K562 (cell line): Measurements from ENCODE around the gene EXOSC9. TPM values are rescaled to one million over a fixed set of nuclear protein-coding genes. Genes with fewer than 3 reads are reported as not detected.
A peak's percentile ranks its signal among the peaks of the same experiment; 100 is the strongest.

Source experiments
- FOXJ3 ChIP-seq: sonication (generic); formaldehyde crosslinking; IDR thresholded peaks from 2 replicates; pipeline ENCODE4 v1.4.0; 2020; ENCODE audit warnings: mild to moderate bottlenecking, missing genetic modification reagents
- FOXK2 ChIP-seq, 2 experiments: fragments of 450-650 bp; IDR thresholded peaks in 1 of 2; conservative IDR thresholded peaks in 1 of 2; 2 replicates each; pipeline ENCODE4 v1.6.1; 2016; ENCODE audit warnings: low read depth in 2 of 2, mild to moderate bottlenecking in 1 of 2
- HDAC2 ChIP-seq: fragments of 450-650 bp; IDR thresholded peaks from 2 replicates; pipeline ENCODE4 v1.6.1; 2016; ENCODE audit warnings: mild to moderate bottlenecking
- IRF2 ChIP-seq: sonication (generic); formaldehyde crosslinking; IDR thresholded peaks from 2 replicates; pipeline ENCODE4 v1.8.1; 2022; ENCODE audit warnings: mild to moderate bottlenecking, missing genetic modification reagents
- NR2F6 ChIP-seq: fragments of 450-650 bp; formaldehyde crosslinking; IDR thresholded peaks from 2 replicates; pipeline ENCODE4 v1.4.0; 2020; ENCODE audit warnings: mild to moderate bottlenecking
- SIX5 ChIP-seq, 2 experiments: IDR thresholded peaks; 2 replicates each; pipeline ENCODE4 v1.6.1; 2011; ENCODE audit warnings: low read length in 2 of 2, borderline replicate concordance in 1 of 2, low read depth in 1 of 2, mild to moderate bottlenecking in 1 of 2, moderate library complexity in 1 of 2; ENCODE audit not compliant: insufficient read depth in 1 of 2
- SOX6 ChIP-seq: fragments of 450-650 bp; IDR thresholded peaks from 2 replicates; pipeline ENCODE4 v1.6.1; 2014; ENCODE audit warnings: mild to moderate bottlenecking
- SRSF7 ChIP-seq: fragments of 200-400 bp; formaldehyde crosslinking; optimal IDR thresholded peaks from 2 replicates; pipeline ENCODE3; 2017; ENCODE audit warnings: mild to moderate bottlenecking, low read depth, low read length
- TRIM24 ChIP-seq, 2 experiments: fragments of 450-650 bp; IDR thresholded peaks; 2 replicates each; pipeline ENCODE4 v1.6.1; 2016
- ZNF431 ChIP-seq: sonication (generic); formaldehyde crosslinking; IDR thresholded peaks from 2 replicates; pipeline ENCODE4 v1.8.0; 2022; ENCODE audit warnings: mild to moderate bottlenecking, missing genetic modification reagents
- ZNF668 ChIP-seq: fragments of 250-450 bp; sonication (Bioruptor Pico); IDR thresholded peaks from 2 replicates; pipeline ENCODE4 v1.8.0; 2022; ENCODE audit warnings: mild to moderate bottlenecking, inconsistent platforms
- ZNF76 ChIP-seq: fragments of 250-450 bp; sonication (Bioruptor Pico); IDR thresholded peaks from 2 replicates; pipeline ENCODE4 v1.4.0; 2020; ENCODE audit warnings: mild to moderate bottlenecking, moderate library complexity, borderline replicate concordance
- polyA plus RNA-seq, 8 experiments: library from polyadenylated mRNA; depleted of rRNA in 4 of 8; stranded (reverse) in 5 of 8; unstranded in 3 of 8; fragments of >200 nt; fragmentation: Nextera tagmentation in 2 of 8; fragmentation: Illumina TruSeq in 1 of 8; extraction: Ambion mirVana in 2 of 8; extraction: Trizol in 1 of 8; gene quantifications; 2 replicates each; pipeline versions ENCODE4 v1.2.1 to v1.2.3, GENCODE V29; 2011 to 2014; ENCODE audit warnings: inconsistent platforms in 1 of 8, missing spikeins in 1 of 8
- total RNA-seq, 7 experiments: library from RNA; depleted of rRNA in 6 of 7; stranded (reverse); fragments of >200 nt in 6 of 7; fragmentation: Illumina TruSeq in 2 of 7; extraction: Trizol in 2 of 7; gene quantifications; 2 replicates each; pipeline versions ENCODE4 v1.2.1 to v1.2.3, GENCODE V29; 2011 to 2021; ENCODE audit warnings: low replicate concordance in 1 of 7
- TF ChIP-seq, protein P1 (sequence below): sonication (generic); formaldehyde crosslinking; IDR thresholded peaks from 2 replicates; pipeline ENCODE4 v1.8.0; 2022; ENCODE audit warnings: missing genetic modification reagents, mild to moderate bottlenecking, borderline replicate concordance
- TF ChIP-seq, protein P2 (sequence below): IDR thresholded peaks from 3 replicates; pipeline ENCODE4 v1.6.1; 2011; ENCODE audit warnings: borderline replicate concordance, mild to moderate bottlenecking, moderate library complexity; ENCODE audit not compliant: insufficient read length; ENCODE audit errors: extremely low read depth
- TF ChIP-seq, protein P3 (sequence below): sonication (generic); formaldehyde crosslinking; IDR thresholded peaks from 2 replicates; pipeline ENCODE4 v1.8.0; 2022; ENCODE audit warnings: mild to moderate bottlenecking, missing genetic modification reagents
- TF ChIP-seq, protein P4 (sequence below): fragments of 250-450 bp; sonication (Bioruptor Pico); IDR thresholded peaks from 2 replicates; pipeline ENCODE4 v1.8.0; 2021; ENCODE audit warnings: moderate library complexity, mild to moderate bottlenecking, inconsistent platforms

Gene EXOSC9
- total and polyA plus RNA-seq, 9 of the 15 experiments (the other 6 are each of a cell fraction or from before 2014, with no cell fraction given), result 64.7 to 166 (median 115) TPM

DNA sequence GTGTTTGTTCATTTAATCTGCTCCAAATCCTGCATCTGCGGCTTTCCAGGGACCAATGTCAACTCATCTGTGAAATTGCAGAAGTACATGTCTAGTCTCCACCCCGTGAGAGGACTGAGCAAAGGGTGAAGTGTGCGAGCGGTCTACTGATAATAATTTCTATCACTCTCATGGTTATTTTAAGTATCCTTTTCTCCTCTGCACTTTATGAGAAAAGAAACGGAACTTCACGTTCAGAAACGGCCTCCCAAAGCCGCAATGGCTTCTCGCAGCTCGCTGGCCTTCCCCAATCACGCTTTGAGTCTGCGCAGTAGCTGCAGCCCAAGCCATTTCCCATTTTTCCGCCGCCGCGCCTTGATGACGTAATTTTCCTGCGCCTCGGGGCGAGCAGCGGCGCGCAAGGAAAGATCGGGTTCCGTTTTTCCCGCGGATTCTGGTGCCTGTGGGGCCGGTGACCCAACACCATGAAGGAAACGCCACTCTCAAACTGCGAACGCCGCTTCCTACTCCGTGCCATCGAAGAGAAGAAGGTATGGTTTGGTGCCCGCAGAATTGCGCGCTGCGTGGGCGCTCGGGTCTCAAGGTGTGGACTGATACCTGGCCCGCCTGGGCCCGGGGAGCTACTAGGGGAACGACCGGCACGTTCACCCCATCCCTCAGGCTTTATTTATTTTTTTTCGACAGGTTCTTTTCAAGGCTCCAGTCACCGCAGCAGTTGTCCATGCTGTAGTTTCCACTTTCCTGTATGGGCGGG, at the start of gene EXOSC9 (continued):
- TF ChIP-seq, protein P1, sequence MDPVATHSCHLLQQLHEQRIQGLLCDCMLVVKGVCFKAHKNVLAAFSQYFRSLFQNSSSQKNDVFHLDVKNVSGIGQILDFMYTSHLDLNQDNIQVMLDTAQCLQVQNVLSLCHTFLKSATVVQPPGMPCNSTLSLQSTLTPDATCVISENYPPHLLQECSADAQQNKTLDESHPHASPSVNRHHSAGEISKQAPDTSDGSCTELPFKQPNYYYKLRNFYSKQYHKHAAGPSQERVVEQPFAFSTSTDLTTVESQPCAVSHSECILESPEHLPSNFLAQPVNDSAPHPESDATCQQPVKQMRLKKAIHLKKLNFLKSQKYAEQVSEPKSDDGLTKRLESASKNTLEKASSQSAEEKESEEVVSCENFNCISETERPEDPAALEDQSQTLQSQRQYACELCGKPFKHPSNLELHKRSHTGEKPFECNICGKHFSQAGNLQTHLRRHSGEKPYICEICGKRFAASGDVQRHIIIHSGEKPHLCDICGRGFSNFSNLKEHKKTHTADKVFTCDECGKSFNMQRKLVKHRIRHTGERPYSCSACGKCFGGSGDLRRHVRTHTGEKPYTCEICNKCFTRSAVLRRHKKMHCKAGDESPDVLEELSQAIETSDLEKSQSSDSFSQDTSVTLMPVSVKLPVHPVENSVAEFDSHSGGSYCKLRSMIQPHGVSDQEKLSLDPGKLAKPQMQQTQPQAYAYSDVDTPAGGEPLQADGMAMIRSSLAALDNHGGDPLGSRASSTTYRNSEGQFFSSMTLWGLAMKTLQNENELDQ, result no peak
- no peak for TF ChIP-seq SRSF7
- TF ChIP-seq IRF2 (CRISPR knock-in tag), result no peak
- TF ChIP-seq ZNF431, result no peak
- TF ChIP-seq ZNF76 (CRISPR knock-in tag), result no peak
- TF ChIP-seq, protein P2, sequence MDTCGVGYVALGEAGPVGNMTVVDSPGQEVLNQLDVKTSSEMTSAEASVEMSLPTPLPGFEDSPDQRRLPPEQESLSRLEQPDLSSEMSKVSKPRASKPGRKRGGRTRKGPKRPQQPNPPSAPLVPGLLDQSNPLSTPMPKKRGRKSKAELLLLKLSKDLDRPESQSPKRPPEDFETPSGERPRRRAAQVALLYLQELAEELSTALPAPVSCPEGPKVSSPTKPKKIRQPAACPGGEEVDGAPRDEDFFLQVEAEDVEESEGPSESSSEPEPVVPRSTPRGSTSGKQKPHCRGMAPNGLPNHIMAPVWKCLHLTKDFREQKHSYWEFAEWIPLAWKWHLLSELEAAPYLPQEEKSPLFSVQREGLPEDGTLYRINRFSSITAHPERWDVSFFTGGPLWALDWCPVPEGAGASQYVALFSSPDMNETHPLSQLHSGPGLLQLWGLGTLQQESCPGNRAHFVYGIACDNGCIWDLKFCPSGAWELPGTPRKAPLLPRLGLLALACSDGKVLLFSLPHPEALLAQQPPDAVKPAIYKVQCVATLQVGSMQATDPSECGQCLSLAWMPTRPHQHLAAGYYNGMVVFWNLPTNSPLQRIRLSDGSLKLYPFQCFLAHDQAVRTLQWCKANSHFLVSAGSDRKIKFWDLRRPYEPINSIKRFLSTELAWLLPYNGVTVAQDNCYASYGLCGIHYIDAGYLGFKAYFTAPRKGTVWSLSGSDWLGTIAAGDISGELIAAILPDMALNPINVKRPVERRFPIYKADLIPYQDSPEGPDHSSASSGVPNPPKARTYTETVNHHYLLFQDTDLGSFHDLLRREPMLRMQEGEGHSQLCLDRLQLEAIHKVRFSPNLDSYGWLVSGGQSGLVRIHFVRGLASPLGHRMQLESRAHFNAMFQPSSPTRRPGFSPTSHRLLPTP, result no peak
- TF ChIP-seq FOXJ3 (CRISPR knock-in tag), result no peak
- TF ChIP-seq HDAC2, result peak; percentile 60; the same call in 1 of the 2 replicates
- TF ChIP-seq FOXK2 (conservative IDR thresholded peaks at IDR 0.05 in 1 of 2, IDR thresholded peaks at IDR 0.05 in 1 of 2; ENCODE audit: low read depth in 2 of 2), result peak; percentile 14 to 18; a peak in 2 of 4 replicates
- no peak for TF ChIP-seq NR2F6 (CRISPR knock-in tag)
- 0 out of 4 replicates have a peak, but pooled peaks have one; percentile 22 to 24 for TF ChIP-seq TRIM24 (IDR thresholded peaks at IDR 0.05)
- peak; percentile 59 for TF ChIP-seq SOX6
- TF ChIP-seq, protein P3, sequence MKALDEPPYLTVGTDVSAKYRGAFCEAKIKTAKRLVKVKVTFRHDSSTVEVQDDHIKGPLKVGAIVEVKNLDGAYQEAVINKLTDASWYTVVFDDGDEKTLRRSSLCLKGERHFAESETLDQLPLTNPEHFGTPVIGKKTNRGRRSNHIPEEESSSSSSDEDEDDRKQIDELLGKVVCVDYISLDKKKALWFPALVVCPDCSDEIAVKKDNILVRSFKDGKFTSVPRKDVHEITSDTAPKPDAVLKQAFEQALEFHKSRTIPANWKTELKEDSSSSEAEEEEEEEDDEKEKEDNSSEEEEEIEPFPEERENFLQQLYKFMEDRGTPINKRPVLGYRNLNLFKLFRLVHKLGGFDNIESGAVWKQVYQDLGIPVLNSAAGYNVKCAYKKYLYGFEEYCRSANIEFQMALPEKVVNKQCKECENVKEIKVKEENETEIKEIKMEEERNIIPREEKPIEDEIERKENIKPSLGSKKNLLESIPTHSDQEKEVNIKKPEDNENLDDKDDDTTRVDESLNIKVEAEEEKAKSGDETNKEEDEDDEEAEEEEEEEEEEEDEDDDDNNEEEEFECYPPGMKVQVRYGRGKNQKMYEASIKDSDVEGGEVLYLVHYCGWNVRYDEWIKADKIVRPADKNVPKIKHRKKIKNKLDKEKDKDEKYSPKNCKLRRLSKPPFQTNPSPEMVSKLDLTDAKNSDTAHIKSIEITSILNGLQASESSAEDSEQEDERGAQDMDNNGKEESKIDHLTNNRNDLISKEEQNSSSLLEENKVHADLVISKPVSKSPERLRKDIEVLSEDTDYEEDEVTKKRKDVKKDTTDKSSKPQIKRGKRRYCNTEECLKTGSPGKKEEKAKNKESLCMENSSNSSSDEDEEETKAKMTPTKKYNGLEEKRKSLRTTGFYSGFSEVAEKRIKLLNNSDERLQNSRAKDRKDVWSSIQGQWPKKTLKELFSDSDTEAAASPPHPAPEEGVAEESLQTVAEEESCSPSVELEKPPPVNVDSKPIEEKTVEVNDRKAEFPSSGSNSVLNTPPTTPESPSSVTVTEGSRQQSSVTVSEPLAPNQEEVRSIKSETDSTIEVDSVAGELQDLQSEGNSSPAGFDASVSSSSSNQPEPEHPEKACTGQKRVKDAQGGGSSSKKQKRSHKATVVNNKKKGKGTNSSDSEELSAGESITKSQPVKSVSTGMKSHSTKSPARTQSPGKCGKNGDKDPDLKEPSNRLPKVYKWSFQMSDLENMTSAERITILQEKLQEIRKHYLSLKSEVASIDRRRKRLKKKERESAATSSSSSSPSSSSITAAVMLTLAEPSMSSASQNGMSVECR (CRISPR knock-in tag), result peak; percentile 79; the same call in 1 of the 2 replicates
- TF ChIP-seq, protein P4, sequence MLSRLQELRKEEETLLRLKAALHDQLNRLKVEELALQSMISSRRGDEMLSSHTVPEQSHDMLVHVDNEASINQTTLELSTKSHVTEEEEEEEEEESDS, result no peak
- TF ChIP-seq SIX5 (IDR thresholded peaks at IDR 0.05; ENCODE audit: borderline replicate concordance in 1 of 2, insufficient read depth in 1 of 2, low read depth in 1 of 2, low read length in 2 of 2), result no peak
- TF ChIP-seq ZNF668 (CRISPR knock-in tag), result no peak
